Mesothelial cell of epicardium (in vitro differentiated cells): ENCODE data around the gene PRICKLE4. TPM values are rescaled to one million over a fixed set of nuclear protein-coding genes. Genes with fewer than 3 reads are reported as not detected.
A peak's percentile ranks its signal among the peaks of the same experiment; 100 is the strongest.

Source experiments
- DNase-seq, 2 experiments: peaks; one replicate each; pipeline ENCODE4 v3.0.0; 2021; ENCODE audit warnings: low spot score in 2 of 2; ENCODE audit not compliant: unreplicated experiment in 2 of 2
- H3K27ac Mint-ChIP-seq: 2 replicates; pipeline ENCODE4 v1.8.0; 2021; ENCODE audit warnings: mixed read lengths
- H3K27me3 Mint-ChIP-seq: 2 replicates; pipeline ENCODE4 v1.8.0; 2021; ENCODE audit warnings: low read depth, mixed read lengths
- H3K36me3 Mint-ChIP-seq: 2 replicates; pipeline ENCODE4 v1.8.0; 2021; ENCODE audit warnings: mixed read lengths
- H3K4me1 Mint-ChIP-seq: 2 replicates; pipeline ENCODE4 v1.8.0; 2021; ENCODE audit warnings: mixed read lengths
- H3K4me3 Mint-ChIP-seq: 2 replicates; pipeline ENCODE4 v1.8.0; 2021; ENCODE audit warnings: mild to moderate bottlenecking, moderate library complexity, mixed read lengths
- H3K9me3 Mint-ChIP-seq: 2 replicates; pipeline ENCODE4 v1.8.0; 2021; ENCODE audit warnings: mixed read lengths
- CTCF ChIP-seq: fragments of 200-600 bp; sonication (generic); IDR thresholded peaks from one replicate; pipeline ENCODE4 v1.5.0; 2021; ENCODE audit warnings: antibody characterized with exemption; ENCODE audit not compliant: unreplicated experiment
- total RNA-seq: library from RNA; stranded (reverse); gene quantifications from 3 replicates; pipeline ENCODE4 v1.2.1, GENCODE V29; 2021

PRICKLE4 gene
- total RNA-seq, 1 donor from 2014 or later, result 4.5 TPM

- no peak for DNase-seq
- Mint-ChIP-seq H3K36me3 (peaks cover 6% of the 10 kb centered on the region), H3K4me3 (no peak overlapping the region), H3K27me3 (no peaks in the 10 kb centered on the region), H3K27ac (no peak overlapping the region), H3K4me1 (peaks cover 8% of the 10 kb centered on the region), H3K9me3 (no peaks in the 10 kb centered on the region)
- no peak for TF ChIP-seq CTCF
Observed at GRCh38 chr6:41791305-41791704, 10.7 kb downstream of the PRICKLE4 start.

GRCh38 chr6:41791984-41792383 is 11.4 kb downstream of the PRICKLE4 start:
- no peak for TF ChIP-seq CTCF
- Mint-ChIP-seq H3K36me3 (peaks cover 8% of the 10 kb centered on the region), H3K27me3 (no peaks in the 10 kb centered on the region), H3K9me3 (no peaks in the 10 kb centered on the region), H3K4me1 (peaks cover 8% of the 10 kb centered on the region), H3K4me3 (no peak overlapping the region), H3K27ac (no peak overlapping the region)
- DNase-seq, result no peak

GRCh38 chr6:41796474-41796873 is 15.9 kb downstream of the PRICKLE4 start:
- TF ChIP-seq CTCF, result no peak
- Mint-ChIP-seq H3K27ac (no peak overlapping the region), H3K9me3 (no peaks in the 10 kb centered on the region), H3K27me3 (no peaks in the 10 kb centered on the region), H3K4me3 (no peak overlapping the region), H3K4me1 (no peaks in the 10 kb centered on the region), H3K36me3 (peaks cover 9% of the 10 kb centered on the region)
- DNase-seq, result no peak

- no peak overlapping the region for H3K4me3 Mint-ChIP-seq
- H3K9me3 Mint-ChIP-seq, result no peaks in the 10 kb centered on the region
- no peak for TF ChIP-seq CTCF
- H3K4me1 Mint-ChIP-seq, result no peaks in the 10 kb centered on the region
- no peaks in the 10 kb centered on the region for H3K27me3 Mint-ChIP-seq
- H3K36me3 Mint-ChIP-seq, result peaks cover 7% of the 10 kb centered on the region
- DNase-seq, result no peak
- H3K27ac Mint-ChIP-seq, result no peak overlapping the region
Observed at GRCh38 chr6:41798901-41799558, 18.4 kb downstream of the PRICKLE4 start.

GRCh38 chr6:41799559-41799911 is 19.0 kb downstream of the PRICKLE4 start:
- no peak for DNase-seq
- no peak overlapping the region for H3K27ac Mint-ChIP-seq
- H3K36me3 Mint-ChIP-seq, result peaks cover 7% of the 10 kb centered on the region
- no peaks in the 10 kb centered on the region for H3K4me1 Mint-ChIP-seq
- no peak for TF ChIP-seq CTCF
- no peaks in the 10 kb centered on the region for H3K9me3 Mint-ChIP-seq
- H3K4me3 Mint-ChIP-seq, result no peak overlapping the region
- H3K27me3 Mint-ChIP-seq, result no peaks in the 10 kb centered on the region

GRCh38 chr6:41801380-41801779 is 20.8 kb downstream of the PRICKLE4 start:
- H3K27ac Mint-ChIP-seq, result no peak overlapping the region
- DNase-seq, result no peak
- H3K4me1 Mint-ChIP-seq, result no peaks in the 10 kb centered on the region
- peaks cover 7% of the 10 kb centered on the region for H3K36me3 Mint-ChIP-seq
- no peaks in the 10 kb centered on the region for H3K9me3 Mint-ChIP-seq
- no peak overlapping the region for H3K4me3 Mint-ChIP-seq
- H3K27me3 Mint-ChIP-seq, result no peaks in the 10 kb centered on the region
- TF ChIP-seq CTCF, result peak; percentile 23
